HEK293T (cell line): ENCODE measurements around the gene GPHN.

Source experiments
- ARNT ChIP-seq: fragments of 450-650 bp; IDR thresholded peaks from 2 replicates; pipeline ENCODE4 v1.6.1; 2017; ENCODE audit warnings: mild to moderate bottlenecking
- BHLHE40 ChIP-seq: fragments of 450-650 bp; IDR thresholded peaks from 2 replicates; pipeline ENCODE4 v1.6.1; 2016; ENCODE audit warnings: mild to moderate bottlenecking, moderate library complexity, borderline replicate concordance
- CTBP1 ChIP-seq: fragments of 450-650 bp; IDR thresholded peaks from 2 replicates; pipeline ENCODE4 v1.6.1; 2016; ENCODE audit warnings: borderline replicate concordance
- ELF4 ChIP-seq: fragments of 450-650 bp; IDR thresholded peaks from 2 replicates; pipeline ENCODE4 v1.6.1; 2017; ENCODE audit warnings: antibody characterized with exemption
- FOXK2 ChIP-seq: fragments of 450-650 bp; IDR thresholded peaks from 2 replicates; pipeline ENCODE4 v1.6.1; 2016; ENCODE audit warnings: mild to moderate bottlenecking
- FOXM1 ChIP-seq: fragments of 450-650 bp; IDR thresholded peaks from 2 replicates; pipeline ENCODE4 v1.6.1; 2017; ENCODE audit warnings: mild to moderate bottlenecking, borderline replicate concordance
- HDGF ChIP-seq: fragments of 450-650 bp; IDR thresholded peaks from 2 replicates; pipeline ENCODE4 v1.6.1; 2017; ENCODE audit warnings: antibody characterized with exemption, borderline replicate concordance
- NFRKB ChIP-seq: fragments of 450-650 bp; IDR thresholded peaks from 2 replicates; pipeline ENCODE4 v1.6.1; 2016; ENCODE audit warnings: mild to moderate bottlenecking, moderate library complexity
- SP1 ChIP-seq: fragments of 450-650 bp; IDR thresholded peaks from 2 replicates; pipeline ENCODE4 v1.6.1; 2017
- SUZ12 ChIP-seq: fragments of 450-650 bp; IDR thresholded peaks from 2 replicates; pipeline ENCODE4 v1.6.1; 2016; ENCODE audit warnings: mild to moderate bottlenecking
- TARDBP ChIP-seq: fragments of 450-650 bp; IDR thresholded peaks from 2 replicates; pipeline ENCODE4 v1.6.1; 2016
- ZNF384 ChIP-seq: fragments of 450-650 bp; IDR thresholded peaks from 2 replicates; pipeline ENCODE4 v1.6.1; 2016

DNA sequence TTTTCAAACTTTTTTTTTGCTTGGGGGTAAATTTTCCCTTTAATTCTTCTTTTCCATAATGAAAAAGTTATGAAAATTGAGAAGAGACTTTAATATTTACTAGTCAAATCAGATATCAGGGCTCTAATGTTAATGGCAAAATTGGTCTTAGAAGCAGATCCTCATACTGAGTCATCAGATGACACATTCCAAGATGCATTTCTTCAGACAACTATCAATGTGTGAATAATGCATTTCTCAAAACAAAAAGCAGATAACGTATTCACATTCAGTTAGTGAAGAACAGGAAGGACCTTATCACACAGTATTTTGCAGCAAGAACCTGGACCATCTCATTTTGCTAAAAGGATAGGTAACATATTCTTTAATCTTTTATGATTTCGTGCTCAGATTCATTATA lies 130.7 kb downstream of the GPHN start:
- TF ChIP-seq HDGF (no peak), ZNF384 (no peak), BHLHE40 (no peak), SP1 (no peak), NFRKB (no peak), CTBP1 (no peak), SUZ12 (no peak), TARDBP (no peak), ELF4 (no peak), ARNT (no peak), FOXM1 (no peak), FOXK2 (no peak)
